Activated T-cell treated with anti-CD3 and anti-CD28 coated beads for 24 hours (primary cell): ENCODE measurements around the gene CBX7.
"Not testable (repeated sequence)": the region's sequence is repeated elsewhere in the genome, so short reads cannot be mapped to it uniquely, and the experiment has no call there.

Source experiments
- DNase-seq: peaks from one replicate; pipeline ENCODE4 v3.0.0-alpha.2; 2020; ENCODE audit warnings: low read depth

The CBX7 gene

DNA sequence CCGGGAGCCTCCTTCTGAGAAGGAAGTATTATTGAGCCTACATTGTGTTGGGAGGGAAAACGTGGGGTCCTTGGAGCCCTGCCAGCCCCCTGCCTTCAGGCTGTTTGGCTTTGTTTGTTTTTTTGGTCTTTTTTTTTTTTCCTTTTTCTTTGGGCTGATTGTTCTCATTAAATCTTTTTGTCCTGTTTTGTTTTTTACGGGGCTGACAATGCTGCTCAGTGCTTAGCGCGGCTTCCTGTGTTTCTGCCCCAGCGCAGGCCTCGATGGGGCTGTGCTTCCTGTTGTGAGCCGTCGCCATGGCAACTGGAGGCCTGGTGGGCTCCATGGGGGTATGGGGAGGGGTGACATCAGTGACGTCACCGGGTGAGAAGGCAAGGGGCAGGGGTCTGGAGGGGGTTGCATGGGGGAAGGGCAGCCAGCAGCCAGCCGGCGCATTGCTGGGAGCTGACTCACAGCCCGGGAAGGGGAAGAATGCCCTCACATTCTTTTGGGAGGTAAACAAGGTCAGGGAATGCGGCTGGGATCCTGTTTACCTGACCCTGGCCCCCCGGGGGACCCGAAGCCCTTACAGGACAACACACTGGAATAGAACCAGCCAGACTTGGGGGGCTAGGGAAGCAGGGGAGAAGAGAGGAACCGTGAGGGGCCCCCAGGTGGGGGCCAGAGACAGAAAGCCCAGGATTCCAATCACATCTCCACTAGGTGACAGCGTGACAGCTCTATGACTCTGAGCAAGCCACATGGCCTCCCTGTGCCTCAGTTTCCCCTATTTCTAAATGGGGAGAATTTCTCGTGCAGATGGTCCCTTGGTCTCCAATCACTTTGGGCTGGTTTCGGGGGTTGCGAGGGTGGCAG, 22.2 kb upstream of the CBX7 start:
- DNase-seq: peak; percentile 45

DNA sequence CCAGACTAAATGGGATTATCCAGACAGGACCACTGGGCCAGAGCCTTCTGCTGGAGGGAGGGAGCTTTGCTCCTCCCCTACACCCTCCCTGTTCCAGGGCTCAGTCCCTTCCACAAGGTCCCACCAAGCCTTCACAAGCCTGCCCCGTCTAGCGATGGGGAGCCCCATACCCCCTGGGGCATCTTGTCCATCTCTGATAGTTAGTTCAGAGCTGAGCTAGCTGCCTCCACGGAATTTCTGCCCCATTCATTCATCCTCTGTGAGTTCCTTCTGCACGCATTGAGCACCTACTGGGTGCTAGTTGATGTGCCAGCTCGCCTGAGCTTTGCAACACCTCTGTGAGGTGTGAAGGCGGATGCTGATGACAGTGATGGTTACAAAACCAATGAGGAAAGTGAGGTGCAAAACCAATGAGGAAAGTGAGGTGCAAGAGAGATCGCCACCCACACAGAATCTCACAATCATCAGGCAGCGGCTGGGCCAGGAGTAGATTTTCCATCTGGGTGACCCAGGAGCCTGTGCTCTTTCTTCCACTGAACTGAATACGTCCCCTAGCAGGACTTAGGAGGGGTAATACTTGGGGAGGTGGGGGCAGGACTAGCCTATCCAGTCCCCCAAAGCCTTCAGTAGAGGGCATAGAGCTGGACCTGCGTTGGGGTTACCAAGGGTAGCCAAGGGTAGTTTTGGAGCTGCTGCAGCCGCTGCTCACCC, 21.5 kb upstream of the CBX7 start:
- no peak for DNase-seq

DNA sequence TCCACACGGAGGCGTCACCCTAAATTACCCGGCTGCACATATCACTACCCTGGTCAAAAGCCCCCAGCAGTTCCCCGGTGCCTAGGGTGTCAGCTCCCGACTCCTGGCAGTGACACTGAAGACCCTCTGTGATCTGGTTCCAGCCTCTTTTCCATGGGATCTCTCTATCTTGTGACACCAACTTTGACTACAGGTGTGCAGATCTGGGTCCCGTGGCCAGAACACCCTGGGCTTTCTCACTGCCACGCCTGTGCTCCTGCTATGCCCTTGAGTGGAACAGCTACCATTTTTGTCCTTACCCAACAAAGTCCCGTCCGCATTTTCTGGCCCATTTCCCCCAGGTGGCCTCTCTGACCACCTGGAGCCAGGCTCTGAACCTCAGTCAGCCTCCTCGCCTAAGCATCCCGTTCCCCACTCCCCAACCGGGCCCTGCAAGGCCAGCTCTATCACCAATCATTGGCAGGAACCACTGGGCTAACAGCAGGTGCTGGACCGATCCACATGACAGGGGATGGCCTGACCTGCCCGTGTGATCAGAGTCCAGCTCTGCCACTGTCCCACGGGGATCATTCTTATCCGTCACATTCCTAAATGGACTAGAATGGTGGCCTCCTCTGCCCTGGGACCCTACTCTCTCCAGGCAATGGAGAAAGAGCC, 20.7 kb upstream of the CBX7 start:
- DNase-seq: no peak

DNA sequence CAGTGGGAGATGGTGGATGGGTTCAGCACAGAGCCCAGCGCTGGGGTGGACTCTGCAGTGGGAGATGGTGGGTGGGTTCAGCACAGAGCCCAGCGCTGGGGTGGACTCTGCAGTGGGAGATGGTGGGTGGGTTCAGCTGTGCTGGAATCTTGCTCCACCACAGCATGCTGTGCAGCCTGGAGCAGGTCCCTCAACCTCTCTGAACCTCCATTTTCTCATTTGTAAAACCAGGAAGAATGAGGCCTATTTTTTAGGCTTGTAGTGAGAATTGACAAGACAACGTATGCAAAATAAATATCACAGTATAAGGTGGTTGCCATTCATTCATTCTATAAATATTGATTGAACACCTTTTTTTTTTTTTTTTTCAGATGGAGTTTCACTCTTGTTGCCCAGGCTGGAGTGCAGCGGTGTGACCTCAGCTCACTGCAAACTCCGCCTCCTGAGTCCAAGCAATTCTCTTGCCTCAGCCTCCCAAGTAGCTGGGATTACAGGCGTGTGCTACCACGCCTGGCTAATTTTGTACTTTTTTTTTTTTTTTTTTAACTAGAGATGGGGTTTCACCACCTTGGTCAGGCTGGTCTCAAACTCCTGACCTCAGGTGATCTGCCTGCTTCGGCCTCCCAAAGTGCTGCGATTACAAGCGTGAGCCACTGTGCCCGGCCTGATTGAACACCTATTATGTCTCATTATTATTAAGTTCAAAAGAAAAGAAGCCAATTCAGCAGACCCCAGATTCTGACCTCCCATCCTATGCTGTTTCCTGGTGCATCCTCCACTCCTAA, 20.0 kb upstream of the CBX7 start:
- DNase-seq: not testable (repeated sequence)

DNA sequence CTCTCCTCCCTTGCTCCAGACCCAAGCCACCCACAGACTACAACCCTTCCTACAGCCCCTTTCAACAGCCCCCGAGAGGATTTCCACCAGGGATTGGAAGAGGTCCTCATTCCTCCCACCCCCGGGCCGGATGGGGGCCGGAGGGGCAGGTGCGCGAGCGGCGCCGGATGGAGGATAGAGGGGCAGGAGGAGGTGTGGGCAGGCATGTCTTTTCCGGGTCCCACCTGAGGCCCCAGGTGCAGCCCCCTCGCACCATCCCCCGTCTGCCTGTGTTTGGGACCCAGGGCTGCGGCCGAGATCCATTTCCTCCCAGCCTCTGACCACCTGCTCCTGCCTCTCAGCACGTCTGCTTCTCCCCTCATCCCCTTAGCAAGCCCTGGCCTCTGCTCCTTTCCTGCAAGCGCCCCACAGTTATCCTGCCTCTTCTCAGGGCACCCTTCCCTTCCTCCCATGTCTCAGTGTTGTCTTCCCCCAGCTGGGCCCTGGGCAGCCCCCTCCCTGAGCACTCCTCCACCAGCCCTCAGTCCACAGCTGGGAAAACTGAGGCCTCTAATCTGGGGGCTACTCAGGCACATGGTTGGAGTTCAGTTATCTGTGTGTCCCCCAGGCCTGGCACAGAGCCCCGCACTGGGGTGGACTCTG, 19.3 kb upstream of the CBX7 start:
- no peak for DNase-seq

DNA sequence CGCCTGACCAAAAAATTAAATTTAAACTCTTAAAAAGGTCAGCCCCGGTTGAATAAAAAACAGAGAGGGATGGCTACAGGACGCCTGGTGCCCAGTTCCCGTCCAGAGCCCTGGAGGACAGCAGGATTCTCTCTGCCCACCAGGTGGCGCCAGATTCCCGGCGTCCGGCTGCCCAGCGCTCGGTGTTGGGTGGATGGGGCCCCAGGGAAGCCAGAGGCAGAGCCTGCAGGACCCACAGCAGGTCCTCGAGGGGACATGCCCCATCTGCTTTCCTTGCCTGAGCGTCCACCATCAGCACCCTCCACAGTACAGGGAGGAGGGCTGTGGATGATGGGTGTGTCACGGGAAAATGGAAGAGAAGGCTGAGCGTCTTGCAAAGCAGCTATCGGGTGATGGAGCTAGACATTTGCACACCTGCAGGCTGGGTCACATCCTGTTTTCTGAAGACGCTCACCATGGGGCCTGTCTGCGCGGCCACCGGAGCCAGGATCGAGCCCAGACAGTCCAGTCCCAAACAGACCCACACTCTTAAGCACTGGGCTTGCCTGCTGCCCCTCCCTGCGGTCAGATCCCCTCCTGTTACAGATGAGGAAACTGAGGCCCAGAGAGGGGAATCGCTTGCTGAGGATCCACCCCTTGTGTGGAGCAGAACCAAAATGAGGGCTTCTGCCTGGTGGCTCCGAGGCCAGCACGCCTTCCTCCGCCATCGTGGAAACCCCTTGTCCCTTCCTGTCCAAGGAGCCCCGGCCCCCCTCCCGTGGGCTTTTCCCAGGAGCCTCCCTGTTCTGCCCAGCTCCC, 18.5 kb upstream of the CBX7 start:
- peak; percentile 69 for DNase-seq

DNA sequence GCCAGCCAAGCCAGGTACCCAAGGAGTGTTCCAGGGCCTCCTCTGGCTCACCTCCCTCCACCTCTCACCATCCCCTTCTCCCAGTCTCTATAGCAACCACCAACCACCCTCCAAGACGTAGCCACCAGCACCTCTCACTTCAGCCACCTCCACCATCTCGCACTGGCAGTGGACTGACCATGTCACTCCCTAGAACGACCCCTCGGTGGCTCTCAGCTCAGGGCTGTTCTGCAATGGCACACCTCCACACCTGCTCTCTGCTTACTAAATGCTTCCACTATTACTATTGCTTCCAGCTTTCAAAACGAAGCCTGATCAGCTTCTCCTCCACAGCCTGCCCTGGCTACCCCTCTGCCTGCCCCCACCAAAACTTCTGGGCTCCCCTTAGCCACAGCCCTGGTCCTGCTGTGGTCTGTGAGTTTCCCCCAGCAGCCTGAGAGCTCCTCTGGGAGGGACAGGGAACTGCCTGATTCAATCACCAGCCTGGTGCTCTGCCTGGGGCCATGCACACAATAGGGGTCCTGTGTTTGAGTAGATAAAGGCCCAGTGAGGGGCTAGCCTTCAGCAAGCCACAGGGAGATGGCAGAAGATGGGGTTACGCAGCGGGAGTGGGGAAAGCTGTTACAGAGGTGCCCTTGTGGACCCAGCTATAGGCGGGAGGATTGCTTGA, 17.5 kb upstream of the CBX7 start:
- DNase-seq: no peak

DNA sequence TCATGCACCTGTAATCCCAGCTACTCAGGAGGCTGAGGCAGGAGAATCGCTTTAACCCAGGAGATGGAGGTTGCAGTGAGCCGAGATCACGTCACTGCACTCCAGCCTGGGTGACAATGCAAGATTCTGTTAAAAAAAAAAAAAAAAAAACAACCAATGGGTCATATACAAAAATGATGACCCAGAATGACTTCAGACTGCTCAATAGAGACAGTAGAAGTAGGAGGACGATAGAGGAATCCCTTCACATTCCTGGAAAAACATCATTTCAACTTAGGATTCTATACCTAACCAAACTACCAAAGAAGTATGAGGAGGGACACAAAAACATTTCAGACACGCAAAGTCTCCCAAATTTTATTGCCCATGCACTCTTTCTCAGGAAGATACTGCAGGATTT, 14.1 kb upstream of the CBX7 start:
- DNase-seq: no peak

DNA sequence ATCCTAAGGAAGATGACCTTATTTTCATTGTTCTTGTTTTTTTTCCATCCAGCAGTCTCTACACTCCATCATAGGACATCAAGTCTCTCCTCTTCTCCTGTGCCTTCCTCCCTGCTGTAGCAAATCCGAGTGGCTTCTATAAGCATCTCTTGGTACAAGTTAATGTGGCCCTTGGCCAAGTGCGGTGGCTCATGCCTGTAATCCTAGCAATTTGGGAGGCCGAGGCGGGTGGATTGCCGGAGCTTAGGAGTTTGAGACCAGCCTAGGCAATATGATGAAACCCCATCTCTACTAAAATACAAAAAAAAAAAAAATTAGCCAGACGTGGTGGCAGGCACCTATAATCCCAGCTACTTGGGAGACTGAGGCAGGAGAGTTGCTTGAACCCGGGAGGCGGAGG, 3.6 kb upstream of the CBX7 start:
- DNase-seq: not testable (repeated sequence)

DNA sequence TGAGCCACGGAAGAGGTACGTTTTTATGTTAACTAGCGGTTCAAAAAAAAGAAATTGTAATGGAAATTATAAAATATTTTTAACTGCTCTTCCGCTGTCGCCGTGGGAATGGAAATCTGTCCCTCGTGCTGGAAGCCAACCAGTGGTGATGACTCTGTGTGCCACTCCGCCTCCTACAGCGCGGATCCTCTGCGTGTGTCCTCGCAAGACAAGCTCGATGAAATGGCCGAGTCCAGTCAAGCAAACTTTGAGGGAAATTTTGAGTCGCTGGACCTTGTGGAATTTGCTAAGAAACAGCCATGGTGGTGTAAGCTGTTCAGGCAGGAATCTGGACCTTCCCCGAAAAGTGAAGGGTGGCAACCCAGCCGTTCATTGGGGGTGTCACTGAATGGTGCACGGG, 2.9 kb upstream of the CBX7 start:
- DNase-seq: no peak

DNA sequence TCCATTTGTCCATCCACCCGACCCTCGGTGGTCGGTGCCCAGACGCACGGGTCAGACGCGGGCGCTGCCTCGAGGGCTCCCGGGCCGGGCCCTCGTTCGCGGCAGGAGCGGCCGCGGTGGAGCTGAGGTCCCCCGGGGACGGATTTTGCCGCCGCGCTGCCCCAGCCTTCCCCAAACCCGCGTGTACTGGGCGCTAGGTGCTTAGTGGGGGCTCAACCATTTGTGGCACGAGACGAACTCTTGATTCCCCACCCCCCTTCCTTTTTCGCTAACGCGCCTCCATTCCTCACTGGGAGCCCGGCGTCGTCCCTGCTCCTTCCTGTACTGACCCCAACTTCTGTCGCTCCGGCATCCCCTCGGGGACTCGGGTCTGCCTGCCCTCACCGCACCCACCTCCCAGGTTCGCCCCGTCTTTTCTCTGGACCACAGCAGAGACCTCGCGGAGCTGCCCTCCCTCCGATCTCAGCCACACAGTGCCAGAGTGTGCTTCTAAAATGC, 789 bp upstream of the CBX7 start:
- DNase-seq: no peak

DNA sequence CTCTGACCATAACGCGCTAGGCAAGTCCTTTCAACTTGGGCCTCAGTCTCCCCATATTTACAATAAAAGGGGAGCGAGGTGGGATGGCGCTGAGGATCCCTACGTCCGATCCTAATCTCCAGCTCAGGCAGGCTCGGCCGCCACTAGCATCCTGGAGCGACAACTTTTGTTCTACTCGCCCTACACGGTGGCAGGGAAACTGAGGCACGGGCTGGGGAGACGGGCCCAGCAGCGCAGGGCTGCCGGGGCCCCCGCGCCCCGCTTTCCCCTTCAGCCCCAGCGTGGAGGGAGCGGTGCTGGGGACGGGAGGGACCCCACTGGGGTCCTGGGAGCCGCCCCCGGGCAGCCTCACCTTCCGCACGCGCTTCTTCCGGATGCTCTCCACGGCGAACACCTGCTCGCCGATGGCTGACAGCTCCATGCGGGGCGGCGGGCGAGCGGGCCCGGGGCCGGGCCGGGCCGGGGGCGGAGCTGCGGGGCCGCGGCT, 413 bp downstream of the CBX7 start:
- no peak for DNase-seq

DNA sequence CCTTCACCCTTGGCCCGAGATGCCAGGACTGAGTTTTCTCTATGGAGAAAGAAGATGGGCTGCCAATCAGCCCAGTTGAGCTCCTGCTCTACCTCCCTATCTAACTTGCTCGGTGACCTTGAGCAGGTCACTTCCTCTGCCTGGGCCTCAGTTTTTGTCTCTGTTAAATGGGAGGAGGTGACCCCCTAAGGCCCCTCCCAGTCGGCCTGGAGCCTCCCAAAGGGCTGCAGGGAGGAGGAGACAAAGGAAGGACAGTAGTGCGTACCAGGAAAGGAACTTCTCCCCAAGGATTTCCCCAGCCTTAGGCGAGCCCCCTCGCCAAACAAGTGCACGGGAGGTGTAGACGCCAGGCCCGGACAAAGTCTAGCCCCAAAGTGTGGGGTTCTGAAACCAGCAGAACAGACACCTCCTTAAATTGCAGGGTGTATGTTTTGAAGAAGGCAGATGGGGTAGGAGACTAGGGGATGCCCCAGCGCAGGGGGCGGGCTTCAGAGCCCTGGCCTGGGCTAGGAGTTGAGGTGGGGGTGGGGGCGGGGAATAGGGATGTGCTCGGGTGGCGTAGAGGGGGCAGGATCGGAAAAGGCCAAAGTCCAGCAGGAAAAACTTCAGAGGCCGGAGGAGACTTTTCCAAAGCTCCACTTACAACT, 1.0 kb downstream of the CBX7 start:
- DNase-seq: no peak

DNA sequence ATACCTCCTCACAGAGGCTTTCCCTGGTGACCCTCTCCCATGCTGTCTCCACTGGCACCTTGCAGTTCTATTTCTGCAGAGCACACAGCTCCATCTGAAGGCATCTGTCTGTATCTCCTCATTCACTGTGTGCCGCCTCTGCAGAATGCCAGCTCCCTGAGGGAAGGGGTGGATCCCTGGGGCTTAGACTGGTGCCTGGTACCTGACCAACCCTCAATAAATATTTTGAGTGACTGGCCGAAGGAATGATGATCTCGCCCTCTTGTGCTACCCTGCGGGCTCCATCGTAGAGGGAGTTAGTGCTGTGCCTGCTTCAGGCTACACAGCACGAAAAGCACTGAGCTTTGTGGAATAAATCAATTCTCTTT, 1.6 kb downstream of the CBX7 start:
- no peak for DNase-seq

DNA sequence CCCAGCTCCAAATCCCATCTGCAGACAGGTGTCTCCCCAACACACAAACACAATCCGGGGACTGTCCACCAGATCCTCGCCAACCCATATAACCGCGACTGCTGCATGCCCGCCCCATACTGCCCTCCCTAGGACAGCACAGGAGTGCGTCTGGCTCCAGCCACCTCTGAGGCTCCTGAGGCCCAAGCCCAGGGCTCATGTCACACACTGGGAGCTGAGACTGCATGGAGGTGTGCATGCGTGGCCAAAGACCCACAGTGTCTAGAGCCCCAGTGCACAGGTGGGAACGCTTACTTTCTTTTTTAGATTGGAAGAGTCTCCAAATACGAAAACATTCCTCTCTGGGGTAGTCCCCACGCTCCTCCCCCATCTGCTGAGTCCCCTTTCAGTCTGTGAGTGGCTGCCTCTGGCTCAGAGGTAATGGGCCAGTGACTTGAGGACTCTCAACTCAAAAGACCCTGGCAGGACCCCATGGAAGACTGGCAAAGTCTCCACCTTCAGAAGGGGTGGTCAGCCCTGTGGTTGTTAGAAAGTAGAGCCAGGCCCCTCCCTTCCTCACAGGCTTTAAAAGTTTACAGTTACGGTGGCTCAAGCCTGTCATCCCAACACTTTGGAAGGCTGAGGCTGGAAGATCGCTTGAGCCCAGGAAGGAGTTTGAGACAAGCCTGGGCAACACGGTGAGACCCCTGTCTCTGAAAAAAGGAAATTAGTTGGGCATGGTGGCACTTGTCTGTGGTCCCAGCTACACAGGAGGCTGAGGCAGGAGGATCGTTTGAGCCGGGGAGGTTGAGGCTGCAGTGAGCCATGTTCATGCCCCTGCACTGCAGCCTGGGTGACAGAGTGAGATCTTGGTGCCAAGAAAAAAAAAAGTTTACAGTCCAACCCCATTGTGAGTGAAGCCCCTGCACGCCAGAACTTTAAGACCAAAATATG, 2.3 kb downstream of the CBX7 start:
- no peak for DNase-seq

DNA sequence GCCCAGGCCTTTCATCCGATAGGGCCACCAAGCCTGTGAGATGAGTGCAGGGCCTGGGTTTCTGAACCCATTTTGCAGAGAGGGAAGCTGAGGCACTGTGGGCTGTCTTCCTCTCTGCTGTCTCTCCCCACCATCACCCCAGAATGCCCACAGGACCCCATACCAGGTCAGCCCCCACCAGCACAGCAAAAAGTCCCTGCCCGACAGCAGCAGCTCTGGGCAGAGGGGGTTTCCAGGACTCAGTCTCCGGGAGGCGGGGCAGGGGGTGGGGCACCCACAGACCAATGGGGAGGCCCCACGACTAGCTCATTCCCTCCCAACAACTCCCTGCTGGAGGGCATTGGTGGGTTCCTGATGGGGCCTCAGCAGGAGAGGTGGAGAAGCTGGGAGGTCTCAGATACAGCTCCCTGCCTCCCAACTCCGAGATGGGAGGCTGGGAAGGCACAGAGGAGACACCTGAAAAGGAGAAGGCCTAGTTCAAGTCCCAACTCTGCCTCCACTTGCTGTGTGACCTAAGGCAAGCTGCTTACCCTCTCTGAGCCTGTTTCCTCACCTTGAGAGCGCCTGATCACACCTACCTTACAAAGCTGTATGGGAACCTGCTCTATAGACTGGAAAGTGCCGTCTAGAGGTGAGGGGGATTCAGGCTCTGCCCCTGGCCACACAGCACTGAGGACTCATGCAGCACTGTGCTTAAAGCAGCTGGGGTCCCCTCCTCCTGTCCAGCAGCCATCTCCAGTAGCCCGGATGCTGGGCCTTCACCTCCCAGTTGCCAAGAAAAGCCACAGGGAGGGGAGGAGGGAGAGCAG, 3.5 kb downstream of the CBX7 start:
- DNase-seq: peak; percentile 52

DNA sequence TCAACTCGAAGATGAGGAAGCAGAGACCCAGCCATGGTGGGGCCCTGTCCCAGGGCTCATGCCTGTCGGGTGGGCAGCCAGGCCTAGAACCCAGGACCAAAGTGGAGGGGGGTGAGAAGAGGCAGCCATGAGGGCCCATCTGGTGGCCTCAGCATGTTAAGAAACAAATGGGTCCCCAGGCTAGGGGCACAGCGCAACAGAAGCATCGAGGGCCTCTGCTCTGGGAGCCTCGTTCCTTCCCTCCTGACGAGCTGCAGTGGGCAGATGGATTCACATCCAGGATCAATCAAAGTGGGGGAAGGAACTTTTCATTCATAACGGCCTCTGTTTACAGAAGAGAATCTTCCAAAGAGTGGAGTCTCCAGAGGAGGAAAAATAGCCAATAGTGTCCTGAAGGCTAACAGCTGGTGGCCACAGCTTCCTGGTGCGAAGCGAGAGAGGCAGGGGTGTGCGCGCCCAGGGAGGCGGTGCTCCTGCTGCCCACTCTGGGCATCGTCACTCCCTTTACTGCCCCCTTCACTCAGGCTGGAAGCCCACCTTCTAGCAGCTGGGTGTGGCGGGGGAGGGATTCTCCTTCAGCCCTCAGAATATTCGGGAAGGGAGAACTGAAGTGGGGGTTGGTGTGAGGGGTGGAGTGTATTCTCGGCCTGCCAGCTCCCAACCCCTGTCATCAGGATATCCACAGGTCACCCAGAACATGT, 4.3 kb downstream of the CBX7 start:
- no peak for DNase-seq
